Mammary epithelial cell (primary cell): ENCODE results near the gene TMEM59L.

Source experiments
- CTCF ChIP-seq, 2 donors: IDR thresholded peaks in 1 of 2; conservative IDR thresholded peaks in 1 of 2; 2 replicates each; pipeline ENCODE4 v1.5.1; 2011 to 2012; ENCODE audit warnings: inconsistent platforms in 2 of 2, low read length in 2 of 2, mild to moderate bottlenecking in 2 of 2, control low read depth in 1 of 2, low read depth in 1 of 2; ENCODE audit not compliant: insufficient read depth in 1 of 2; ENCODE audit errors: extremely low read depth in 1 of 2
- EZH2 ChIP-seq: IDR thresholded peaks from 2 replicates; pipeline ENCODE4 v1.6.1; 2012; ENCODE audit warnings: low read length, inconsistent platforms, borderline replicate concordance

- no peak for TF ChIP-seq CTCF (conservative IDR thresholded peaks at IDR 0.05 in 1 of 2, IDR thresholded peaks at IDR 0.05 in 1 of 2; ENCODE audit: extremely low read depth in 1 of 2, insufficient read depth in 1 of 2, low read depth in 1 of 2, low read length in 2 of 2)
- no peak for TF ChIP-seq EZH2
These were observed 45.7 kb downstream of the TMEM59L start for GRCh38 chr19:18658366-18658855.
